Measurements from ENCODE around the gene PAWR. TPM values are rescaled to one million over a fixed set of nuclear protein-coding genes. Genes with fewer than 3 reads are reported as not detected.
A peak's percentile ranks its signal among the peaks of the same experiment; 100 is the strongest.

Gene PAWR
- total and polyA plus RNA-seq, 2 of the 13 experiments (the other 11 are each of a cell fraction or from before 2014, with no cell fraction given): 29.1 to 36.1 TPM

DNA sequence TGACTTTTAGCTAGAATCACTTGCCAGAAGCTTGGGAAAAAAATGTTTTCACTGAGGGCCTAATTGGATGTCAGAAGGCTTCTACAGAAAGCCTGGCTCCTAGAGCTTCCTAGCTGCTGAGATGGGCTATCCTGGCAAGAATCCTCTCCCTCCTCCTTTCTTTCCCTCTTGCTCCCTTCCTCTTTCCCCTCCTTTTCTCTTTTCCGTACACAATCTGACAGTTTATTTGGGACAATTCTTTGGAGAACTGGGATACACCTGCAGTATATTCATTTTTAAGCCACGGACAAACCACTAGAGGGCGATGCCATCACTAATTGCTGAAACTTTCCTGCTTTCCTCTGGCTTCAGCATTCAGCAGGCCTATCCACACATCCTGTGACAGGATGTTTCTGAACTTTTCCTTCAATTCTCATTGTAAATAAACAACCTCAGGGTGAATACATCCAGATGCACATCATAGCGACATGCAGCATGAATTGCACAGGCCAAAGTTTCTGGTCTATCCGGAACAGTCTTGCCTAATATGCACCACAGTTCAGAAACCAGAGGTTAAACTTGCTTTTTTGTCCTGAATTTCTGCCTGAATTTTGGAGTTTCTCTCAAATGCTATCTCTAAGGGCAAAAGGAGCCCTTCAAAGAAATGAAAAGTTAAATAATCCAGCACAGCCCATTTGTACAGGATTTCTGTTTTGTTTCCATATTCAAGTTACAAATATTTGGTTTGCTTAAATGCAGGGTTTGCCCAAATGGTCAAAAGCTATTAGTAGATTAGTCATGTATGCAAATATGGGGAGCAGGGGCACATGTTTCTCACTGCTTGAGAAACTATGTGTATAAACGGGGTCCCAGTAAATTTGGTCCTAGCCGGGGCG is 142.8 kb downstream of the PAWR start (continued):
- TF ChIP-seq, protein P1, sequence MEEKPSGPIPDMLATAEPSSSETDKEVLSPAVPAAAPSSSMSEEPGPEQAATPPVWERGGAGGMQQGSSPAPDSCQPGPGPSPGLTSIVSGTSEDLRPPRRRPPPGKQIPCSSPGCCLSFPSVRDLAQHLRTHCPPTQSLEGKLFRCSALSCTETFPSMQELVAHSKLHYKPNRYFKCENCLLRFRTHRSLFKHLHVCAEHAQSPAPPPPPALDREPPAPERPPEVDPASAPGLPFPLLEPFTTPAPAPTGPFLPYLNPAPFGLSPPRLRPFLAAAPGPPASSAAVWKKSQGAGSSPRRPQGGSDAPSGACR (CRISPR knock-in tag; IDR thresholded peaks at IDR 0.05): peak; percentile 89
- TF ChIP-seq JDP2 (CRISPR knock-in tag; IDR thresholded peaks at IDR 0.05; ENCODE audit: borderline replicate concordance) (no peak), ELF3 (CRISPR knock-in tag; IDR thresholded peaks at IDR 0.05) (peak; percentile 89), XRCC5 (optimal IDR thresholded peaks at IDR 0.05; ENCODE audit: low read length) (no peak), ZIK1 (CRISPR knock-in tag; IDR thresholded peaks at IDR 0.05; ENCODE audit: borderline replicate concordance, low read depth) (no peak), ZNF772 (CRISPR knock-in tag; IDR thresholded peaks at IDR 0.05) (no peak), ZNF552 (CRISPR knock-in tag; IDR thresholded peaks at IDR 0.05; ENCODE audit: borderline replicate concordance) (no peak), ZNF589 (CRISPR knock-in tag; conservative IDR thresholded peaks at IDR 0.05) (no peak), ELF1 (CRISPR knock-in tag; IDR thresholded peaks at IDR 0.05) (no peak), ZNF451 (CRISPR knock-in tag; IDR thresholded peaks at IDR 0.05) (no peak)
- TF ChIP-seq, protein P2, sequence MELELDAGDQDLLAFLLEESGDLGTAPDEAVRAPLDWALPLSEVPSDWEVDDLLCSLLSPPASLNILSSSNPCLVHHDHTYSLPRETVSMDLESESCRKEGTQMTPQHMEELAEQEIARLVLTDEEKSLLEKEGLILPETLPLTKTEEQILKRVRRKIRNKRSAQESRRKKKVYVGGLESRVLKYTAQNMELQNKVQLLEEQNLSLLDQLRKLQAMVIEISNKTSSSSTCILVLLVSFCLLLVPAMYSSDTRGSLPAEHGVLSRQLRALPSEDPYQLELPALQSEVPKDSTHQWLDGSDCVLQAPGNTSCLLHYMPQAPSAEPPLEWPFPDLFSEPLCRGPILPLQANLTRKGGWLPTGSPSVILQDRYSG (CRISPR knock-in tag; IDR thresholded peaks at IDR 0.05): no peak
- TF ChIP-seq, protein P3, sequence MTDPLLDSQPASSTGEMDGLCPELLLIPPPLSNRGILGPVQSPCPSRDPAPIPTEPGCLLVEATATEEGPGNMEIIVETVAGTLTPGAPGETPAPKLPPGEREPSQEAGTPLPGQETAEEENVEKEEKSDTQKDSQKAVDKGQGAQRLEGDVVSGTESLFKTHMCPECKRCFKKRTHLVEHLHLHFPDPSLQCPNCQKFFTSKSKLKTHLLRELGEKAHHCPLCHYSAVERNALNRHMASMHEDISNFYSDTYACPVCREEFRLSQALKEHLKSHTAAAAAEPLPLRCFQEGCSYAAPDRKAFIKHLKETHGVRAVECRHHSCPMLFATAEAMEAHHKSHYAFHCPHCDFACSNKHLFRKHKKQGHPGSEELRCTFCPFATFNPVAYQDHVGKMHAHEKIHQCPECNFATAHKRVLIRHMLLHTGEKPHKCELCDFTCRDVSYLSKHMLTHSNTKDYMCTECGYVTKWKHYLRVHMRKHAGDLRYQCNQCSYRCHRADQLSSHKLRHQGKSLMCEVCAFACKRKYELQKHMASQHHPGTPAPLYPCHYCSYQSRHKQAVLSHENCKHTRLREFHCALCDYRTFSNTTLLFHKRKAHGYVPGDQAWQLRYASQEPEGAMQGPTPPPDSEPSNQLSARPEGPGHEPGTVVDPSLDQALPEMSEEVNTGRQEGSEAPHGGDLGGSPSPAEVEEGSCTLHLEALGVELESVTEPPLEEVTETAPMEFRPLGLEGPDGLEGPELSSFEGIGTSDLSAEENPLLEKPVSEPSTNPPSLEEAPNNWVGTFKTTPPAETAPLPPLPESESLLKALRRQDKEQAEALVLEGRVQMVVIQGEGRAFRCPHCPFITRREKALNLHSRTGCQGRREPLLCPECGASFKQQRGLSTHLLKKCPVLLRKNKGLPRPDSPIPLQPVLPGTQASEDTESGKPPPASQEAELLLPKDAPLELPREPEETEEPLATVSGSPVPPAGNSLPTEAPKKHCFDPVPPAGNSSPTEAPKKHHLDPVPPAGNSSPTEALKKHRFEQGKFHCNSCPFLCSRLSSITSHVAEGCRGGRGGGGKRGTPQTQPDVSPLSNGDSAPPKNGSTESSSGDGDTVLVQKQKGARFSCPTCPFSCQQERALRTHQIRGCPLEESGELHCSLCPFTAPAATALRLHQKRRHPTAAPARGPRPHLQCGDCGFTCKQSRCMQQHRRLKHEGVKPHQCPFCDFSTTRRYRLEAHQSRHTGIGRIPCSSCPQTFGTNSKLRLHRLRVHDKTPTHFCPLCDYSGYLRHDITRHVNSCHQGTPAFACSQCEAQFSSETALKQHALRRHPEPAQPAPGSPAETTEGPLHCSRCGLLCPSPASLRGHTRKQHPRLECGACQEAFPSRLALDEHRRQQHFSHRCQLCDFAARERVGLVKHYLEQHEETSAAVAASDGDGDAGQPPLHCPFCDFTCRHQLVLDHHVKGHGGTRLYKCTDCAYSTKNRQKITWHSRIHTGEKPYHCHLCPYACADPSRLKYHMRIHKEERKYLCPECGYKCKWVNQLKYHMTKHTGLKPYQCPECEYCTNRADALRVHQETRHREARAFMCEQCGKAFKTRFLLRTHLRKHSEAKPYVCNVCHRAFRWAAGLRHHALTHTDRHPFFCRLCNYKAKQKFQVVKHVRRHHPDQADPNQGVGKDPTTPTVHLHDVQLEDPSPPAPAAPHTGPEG (CRISPR knock-in tag; IDR thresholded peaks at IDR 0.05): no peak
- TF ChIP-seq, protein P4, sequence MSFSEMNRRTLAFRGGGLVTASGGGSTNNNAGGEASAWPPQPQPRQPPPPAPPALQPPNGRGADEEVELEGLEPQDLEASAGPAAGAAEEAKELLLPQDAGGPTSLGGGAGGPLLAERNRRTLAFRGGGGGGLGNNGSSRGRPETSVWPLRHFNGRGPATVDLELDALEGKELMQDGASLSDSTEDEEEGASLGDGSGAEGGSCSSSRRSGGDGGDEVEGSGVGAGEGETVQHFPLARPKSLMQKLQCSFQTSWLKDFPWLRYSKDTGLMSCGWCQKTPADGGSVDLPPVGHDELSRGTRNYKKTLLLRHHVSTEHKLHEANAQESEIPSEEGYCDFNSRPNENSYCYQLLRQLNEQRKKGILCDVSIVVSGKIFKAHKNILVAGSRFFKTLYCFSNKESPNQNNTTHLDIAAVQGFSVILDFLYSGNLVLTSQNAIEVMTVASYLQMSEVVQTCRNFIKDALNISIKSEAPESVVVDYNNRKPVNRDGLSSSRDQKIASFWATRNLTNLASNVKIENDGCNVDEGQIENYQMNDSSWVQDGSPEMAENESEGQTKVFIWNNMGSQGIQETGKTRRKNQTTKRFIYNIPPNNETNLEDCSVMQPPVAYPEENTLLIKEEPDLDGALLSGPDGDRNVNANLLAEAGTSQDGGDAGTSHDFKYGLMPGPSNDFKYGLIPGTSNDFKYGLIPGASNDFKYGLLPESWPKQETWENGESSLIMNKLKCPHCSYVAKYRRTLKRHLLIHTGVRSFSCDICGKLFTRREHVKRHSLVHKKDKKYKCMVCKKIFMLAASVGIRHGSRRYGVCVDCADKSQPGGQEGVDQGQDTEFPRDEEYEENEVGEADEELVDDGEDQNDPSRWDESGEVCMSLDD (CRISPR knock-in tag; IDR thresholded peaks at IDR 0.05; ENCODE audit: borderline replicate concordance): no peak
- TF ChIP-seq, protein P5, sequence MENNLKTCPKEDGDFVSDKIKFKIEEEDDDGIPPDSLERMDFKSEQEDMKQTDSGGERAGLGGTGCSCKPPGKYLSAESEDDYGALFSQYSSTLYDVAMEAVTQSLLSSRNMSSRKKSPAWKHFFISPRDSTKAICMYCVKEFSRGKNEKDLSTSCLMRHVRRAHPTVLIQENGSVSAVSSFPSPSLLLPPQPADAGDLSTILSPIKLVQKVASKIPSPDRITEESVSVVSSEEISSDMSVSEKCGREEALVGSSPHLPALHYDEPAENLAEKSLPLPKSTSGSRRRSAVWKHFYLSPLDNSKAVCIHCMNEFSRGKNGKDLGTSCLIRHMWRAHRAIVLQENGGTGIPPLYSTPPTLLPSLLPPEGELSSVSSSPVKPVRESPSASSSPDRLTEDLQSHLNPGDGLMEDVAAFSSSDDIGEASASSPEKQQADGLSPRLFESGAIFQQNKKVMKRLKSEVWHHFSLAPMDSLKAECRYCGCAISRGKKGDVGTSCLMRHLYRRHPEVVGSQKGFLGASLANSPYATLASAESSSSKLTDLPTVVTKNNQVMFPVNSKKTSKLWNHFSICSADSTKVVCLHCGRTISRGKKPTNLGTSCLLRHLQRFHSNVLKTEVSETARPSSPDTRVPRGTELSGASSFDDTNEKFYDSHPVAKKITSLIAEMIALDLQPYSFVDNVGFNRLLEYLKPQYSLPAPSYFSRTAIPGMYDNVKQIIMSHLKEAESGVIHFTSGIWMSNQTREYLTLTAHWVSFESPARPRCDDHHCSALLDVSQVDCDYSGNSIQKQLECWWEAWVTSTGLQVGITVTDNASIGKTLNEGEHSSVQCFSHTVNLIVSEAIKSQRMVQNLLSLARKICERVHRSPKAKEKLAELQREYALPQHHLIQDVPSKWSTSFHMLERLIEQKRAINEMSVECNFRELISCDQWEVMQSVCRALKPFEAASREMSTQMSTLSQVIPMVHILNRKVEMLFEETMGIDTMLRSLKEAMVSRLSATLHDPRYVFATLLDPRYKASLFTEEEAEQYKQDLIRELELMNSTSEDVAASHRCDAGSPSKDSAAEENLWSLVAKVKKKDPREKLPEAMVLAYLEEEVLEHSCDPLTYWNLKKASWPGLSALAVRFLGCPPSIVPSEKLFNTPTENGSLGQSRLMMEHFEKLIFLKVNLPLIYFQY (CRISPR knock-in tag; IDR thresholded peaks at IDR 0.05; ENCODE audit: borderline replicate concordance): no peak
